Activated CD8-positive, alpha-beta memory T cell treated with anti-CD3 and anti-CD28 coated beads, Interleukin-2, amount 10 ng/mL, durations not matched to agents 7 days and 5 days (primary cell): ENCODE measurements around the gene TTLL8. TPM values are rescaled to one million over a fixed set of nuclear protein-coding genes. Genes with fewer than 3 reads are reported as not detected.

Source experiments
- ATAC-seq: fragments of 150-1000 bp; cut with Tn5 transposase; one replicate; pipeline ENCODE4 v1.10.0; 2021; ENCODE audit warnings: moderate library complexity
- CTCF ChIA-PET: fragments of 350-600 bp; sonication (Branson Sonifier 250); formaldehyde crosslinking; loops from one replicate; lab custom pipeline; 2021; ENCODE audit warnings: antibody characterized with exemption; lab: Charles Lee
- DNase-seq: peaks from one replicate; pipeline ENCODE4 v3.0.0-alpha.2; 2020
- H3K27ac Mint-ChIP-seq: one replicate; pipeline ENCODE4 v1.8.0; 2021; ENCODE audit warnings: mild to moderate bottlenecking, mixed read lengths
- H3K27me3 Mint-ChIP-seq: one replicate; pipeline ENCODE4 v1.8.0; 2021; ENCODE audit warnings: mixed read lengths
- H3K36me3 Mint-ChIP-seq: one replicate; pipeline ENCODE4 v1.8.0; 2021; ENCODE audit warnings: mild to moderate bottlenecking, mixed read lengths
- H3K4me1 Mint-ChIP-seq: one replicate; pipeline ENCODE4 v1.8.0; 2021; ENCODE audit warnings: mixed read lengths
- H3K4me3 Mint-ChIP-seq: one replicate; pipeline ENCODE4 v1.8.0; 2021; ENCODE audit warnings: mild to moderate bottlenecking, moderate library complexity, mixed read lengths
- H3K9me3 Mint-ChIP-seq: one replicate; pipeline ENCODE4 v1.8.0; 2022; ENCODE audit warnings: low read depth, mixed read lengths
- total RNA-seq, 2 experiments: library from RNA; stranded (reverse); gene quantifications; one replicate each; pipeline ENCODE4 v1.2.3, GENCODE V29; 2021

Gene TTLL8
- total RNA-seq, 2 experiments from 2014 or later: not detected

GRCh38 chr22:50048836-50049235, 9.3 kb downstream of the TTLL8 start:
- DNase-seq (no peak), ATAC-seq (no peak)
- CTCF ChIA-PET: no interaction called here
- Mint-ChIP-seq H3K4me3 (no peak overlapping the region), H3K27me3 (peaks cover 19% of the 10 kb centered on the region), H3K27ac (no peak overlapping the region), H3K36me3 (no peaks in the 10 kb centered on the region), H3K9me3 (peaks cover under 1% of the 10 kb centered on the region), H3K4me1 (peaks cover 6% of the 10 kb centered on the region)

DNA sequence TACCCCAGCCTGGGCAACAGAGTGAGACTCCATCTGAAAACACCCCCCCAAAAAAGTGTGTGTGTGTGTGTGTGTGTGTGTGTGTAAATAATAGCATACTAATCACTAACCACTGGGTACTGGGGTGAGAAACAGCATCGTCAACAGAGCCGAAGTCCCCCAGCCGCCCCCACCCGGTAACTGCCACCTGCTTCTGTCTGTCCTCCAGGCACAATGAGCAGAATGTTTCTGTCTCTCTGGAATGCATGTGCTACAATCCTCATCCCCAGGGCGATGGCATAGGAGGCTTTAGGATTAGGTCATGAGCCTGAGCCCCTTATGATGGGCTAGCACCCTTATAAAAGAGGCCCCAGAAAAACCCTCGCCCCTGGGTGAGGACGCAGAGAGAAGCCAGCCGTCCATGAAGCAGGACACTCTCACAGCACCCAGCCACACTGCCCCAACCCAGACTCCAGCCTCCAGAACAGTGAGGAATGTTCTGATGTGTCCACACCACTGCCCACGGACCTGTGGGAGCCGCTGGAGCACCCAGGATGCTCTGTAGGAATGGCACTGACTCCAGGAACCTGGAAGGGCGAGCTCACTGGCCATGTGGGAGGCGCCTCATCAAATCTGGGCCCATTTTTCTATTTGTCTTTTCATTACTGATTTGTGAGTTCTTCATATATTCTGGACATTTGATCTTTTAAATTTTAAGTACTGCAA, 9.9 kb downstream of the TTLL8 start:
- ATAC-seq (no peak), DNase-seq (no peak)
- Mint-ChIP-seq H3K36me3 (no peaks in the 10 kb centered on the region), H3K27ac (no peak overlapping the region), H3K4me1 (peaks cover 6% of the 10 kb centered on the region), H3K9me3 (no peaks in the 10 kb centered on the region), H3K27me3 (peaks cover 25% of the 10 kb centered on the region), H3K4me3 (no peak overlapping the region)
- CTCF ChIA-PET: no interaction called here

DNA sequence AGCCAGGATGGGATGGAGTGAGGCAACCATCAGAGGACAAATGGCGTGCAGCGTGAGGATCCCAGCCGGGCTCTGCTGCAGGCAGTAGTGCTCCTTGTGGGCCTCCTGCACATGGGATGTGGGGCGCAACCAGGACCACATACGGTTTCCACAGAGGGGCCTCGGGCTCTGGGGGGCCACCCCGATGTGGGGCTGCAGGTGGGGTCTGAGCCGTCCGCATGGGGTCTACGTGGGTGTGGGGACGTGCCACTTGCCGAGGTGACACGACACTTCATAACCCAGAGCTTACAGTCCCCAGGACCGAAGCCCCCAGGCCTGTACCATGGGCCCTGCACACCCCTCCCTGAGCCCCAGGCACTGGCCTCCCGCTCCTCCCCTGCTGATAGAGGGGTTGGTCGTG, 10.8 kb downstream of the TTLL8 start:
- no peak for ATAC-seq
- Mint-ChIP-seq H3K4me3 (no peak overlapping the region), H3K9me3 (no peaks in the 10 kb centered on the region), H3K36me3 (no peaks in the 10 kb centered on the region), H3K27me3 (peaks cover 23% of the 10 kb centered on the region), H3K4me1 (peaks cover 6% of the 10 kb centered on the region), H3K27ac (no peak overlapping the region)
- CTCF ChIA-PET: no interaction called here
- no peak for DNase-seq

DNA sequence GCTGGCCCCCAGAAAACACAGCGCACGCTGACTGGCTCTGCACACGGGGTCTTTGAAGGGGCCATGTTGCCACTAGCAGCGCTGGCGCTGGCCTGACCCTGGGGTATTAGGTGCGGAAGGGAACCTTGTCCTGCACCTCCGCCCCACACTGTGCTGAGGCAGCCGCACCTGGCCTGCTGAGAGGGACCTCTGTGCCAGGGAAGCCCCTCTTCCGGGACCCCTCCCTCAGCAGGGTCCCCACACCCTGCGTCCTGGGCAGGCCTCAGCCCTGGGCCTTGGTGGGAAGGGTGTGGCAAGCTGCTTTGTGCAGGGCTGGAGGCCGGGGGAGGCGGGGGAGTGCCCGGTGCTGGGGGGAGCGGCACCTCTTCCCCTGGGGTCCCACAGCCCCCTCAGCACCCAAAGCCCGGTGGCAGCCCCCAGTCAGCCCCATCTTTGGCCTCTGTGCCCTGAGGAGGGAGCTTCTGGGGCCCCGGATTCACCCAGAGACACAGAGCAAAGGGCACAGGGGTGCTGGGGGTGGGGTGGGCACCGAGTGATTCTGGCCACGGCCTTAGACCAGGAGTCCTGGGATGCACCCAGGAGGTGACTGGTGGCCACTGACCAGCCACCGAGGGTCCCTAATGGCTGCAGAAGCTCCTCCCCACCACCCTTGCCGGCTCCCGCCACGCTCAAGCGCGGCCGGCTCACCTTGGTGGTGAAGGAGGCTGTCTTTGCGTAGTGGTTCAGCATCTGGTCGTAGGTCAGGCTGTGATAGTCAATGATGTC, 11.4 kb downstream of the TTLL8 start:
- H3K9me3 Mint-ChIP-seq: no peaks in the 10 kb centered on the region
- no peak for ATAC-seq
- peaks cover 6% of the 10 kb centered on the region for H3K4me1 Mint-ChIP-seq
- peaks cover 21% of the 10 kb centered on the region for H3K27me3 Mint-ChIP-seq
- no peak overlapping the region for H3K27ac Mint-ChIP-seq
- no peak for DNase-seq
- no peaks in the 10 kb centered on the region for H3K36me3 Mint-ChIP-seq
- CTCF ChIA-PET: no interaction called here
- no peak overlapping the region for H3K4me3 Mint-ChIP-seq

DNA sequence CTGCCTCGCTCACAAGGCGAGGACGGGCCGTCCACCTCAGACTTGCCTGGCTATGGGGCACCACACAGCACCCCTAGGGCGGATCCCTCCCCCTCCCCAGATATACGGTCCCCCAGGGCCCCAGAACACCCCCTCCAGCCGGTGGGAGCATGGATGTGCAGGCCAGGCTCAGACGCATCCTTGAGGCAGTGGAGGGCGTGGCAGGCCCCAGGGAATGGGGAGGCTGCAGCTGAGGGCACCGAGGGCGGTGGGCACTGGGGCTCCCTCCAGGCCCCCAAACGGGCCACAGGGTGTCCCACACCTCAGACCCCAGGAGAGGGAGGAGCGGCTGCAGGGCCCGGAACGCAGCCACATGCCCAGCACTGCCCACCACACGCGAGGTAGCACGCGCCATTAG, 12.1 kb downstream of the TTLL8 start:
- Mint-ChIP-seq H3K36me3 (no peaks in the 10 kb centered on the region), H3K9me3 (no peaks in the 10 kb centered on the region), H3K27me3 (peaks cover 20% of the 10 kb centered on the region), H3K4me1 (peaks cover 6% of the 10 kb centered on the region), H3K4me3 (no peak overlapping the region), H3K27ac (no peak overlapping the region)
- no peak for ATAC-seq
- no peak for DNase-seq
- CTCF ChIA-PET: no interaction called here

- ATAC-seq: peak; percentile 30
- no peaks in the 10 kb centered on the region for H3K36me3 Mint-ChIP-seq
- H3K27ac Mint-ChIP-seq: no peak overlapping the region
- peaks cover 20% of the 10 kb centered on the region for H3K27me3 Mint-ChIP-seq
- H3K4me1 Mint-ChIP-seq: peaks cover 6% of the 10 kb centered on the region
- no peak for DNase-seq
- H3K9me3 Mint-ChIP-seq: no peaks in the 10 kb centered on the region
- CTCF ChIA-PET: interaction anchor here (0.6 kb wide), 1 partner anchor 21 kb away, joined by 6 read pairs; no protein-coding TSS in a partner anchor
- no peak overlapping the region for H3K4me3 Mint-ChIP-seq
Measured at GRCh38 chr22:50045211-50046018, 12.7 kb downstream of the TTLL8 start.

DNA sequence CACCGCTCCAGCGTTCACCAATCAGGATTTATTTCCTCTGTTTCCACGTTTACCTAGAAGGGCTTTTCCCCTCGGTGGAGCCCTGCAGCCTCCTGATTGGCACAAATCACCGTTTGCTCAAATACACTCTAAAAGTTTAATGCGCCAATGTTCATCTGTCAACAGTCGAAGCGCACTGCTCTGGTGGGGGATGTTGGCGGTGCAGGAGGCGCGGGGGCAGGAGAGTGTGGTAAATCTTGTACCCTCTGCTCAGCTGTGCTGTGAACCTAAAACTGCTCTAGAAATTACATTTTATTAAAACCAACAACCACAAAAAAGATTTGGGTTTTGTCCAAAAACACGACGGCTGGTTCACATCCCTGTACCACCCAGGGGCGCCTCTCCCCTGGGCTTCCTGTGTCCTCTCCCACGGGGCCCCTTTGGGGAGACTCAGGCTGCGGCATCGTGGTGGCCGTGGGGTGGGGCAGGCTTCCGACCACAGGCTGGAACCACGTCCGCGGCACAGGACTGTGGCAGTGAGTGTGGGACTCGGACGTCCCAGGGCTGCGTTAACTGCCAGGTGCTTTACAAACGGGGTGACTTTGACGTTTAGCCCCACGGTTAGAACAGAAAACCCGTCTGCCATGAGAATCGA, 13.5 kb downstream of the TTLL8 start:
- H3K9me3 Mint-ChIP-seq: no peaks in the 10 kb centered on the region
- CTCF ChIA-PET: interaction anchor here (0.6 to 1.7 kb wide), 2 partner anchors 14 to 20 kb away, joined by 5 to 6 read pairs; no protein-coding TSS in a partner anchor
- no peaks in the 10 kb centered on the region for H3K36me3 Mint-ChIP-seq
- peaks cover 6% of the 10 kb centered on the region for H3K4me1 Mint-ChIP-seq
- ATAC-seq: peak; percentile 20
- H3K27ac Mint-ChIP-seq: no peak overlapping the region
- DNase-seq: no peak
- H3K4me3 Mint-ChIP-seq: no peak overlapping the region
- peaks cover 20% of the 10 kb centered on the region for H3K27me3 Mint-ChIP-seq

- peaks cover 22% of the 10 kb centered on the region for H3K27me3 Mint-ChIP-seq
- H3K27ac Mint-ChIP-seq: no peak overlapping the region
- H3K4me3 Mint-ChIP-seq: no peak overlapping the region
- DNase-seq: no peak
- no peaks in the 10 kb centered on the region for H3K36me3 Mint-ChIP-seq
- no peaks in the 10 kb centered on the region for H3K9me3 Mint-ChIP-seq
- CTCF ChIA-PET: no interaction called here
- ATAC-seq: no peak
- peaks cover 6% of the 10 kb centered on the region for H3K4me1 Mint-ChIP-seq
Measured at GRCh38 chr22:50041361-50042065, 16.6 kb downstream of the TTLL8 start.

DNA sequence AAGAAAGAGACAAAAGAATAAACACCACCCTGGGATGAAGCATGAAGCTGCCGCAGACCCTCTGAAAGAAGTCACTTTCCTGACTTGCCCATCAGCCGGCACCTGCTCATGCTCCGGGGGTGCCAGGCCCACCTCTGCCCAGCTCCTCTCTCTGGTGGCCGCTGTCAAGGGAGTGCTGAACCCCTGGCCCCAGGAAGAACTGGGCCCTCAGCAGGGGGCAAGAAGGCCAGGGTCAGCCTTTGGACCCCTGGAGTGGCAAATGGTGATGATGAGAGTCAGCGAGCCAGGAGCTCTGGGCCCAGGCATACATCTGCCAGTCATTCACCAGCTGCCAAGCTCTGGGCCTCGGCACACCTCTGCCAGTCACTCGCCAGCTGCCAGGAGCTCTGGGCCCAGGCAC, 17.4 kb downstream of the TTLL8 start:
- no peak for ATAC-seq
- CTCF ChIA-PET: no interaction called here
- H3K36me3 Mint-ChIP-seq: no peaks in the 10 kb centered on the region
- peaks cover 6% of the 10 kb centered on the region for H3K4me1 Mint-ChIP-seq
- no peaks in the 10 kb centered on the region for H3K9me3 Mint-ChIP-seq
- no peak for DNase-seq
- H3K27ac Mint-ChIP-seq: no peak overlapping the region
- peaks cover 22% of the 10 kb centered on the region for H3K27me3 Mint-ChIP-seq
- no peak overlapping the region for H3K4me3 Mint-ChIP-seq

DNA sequence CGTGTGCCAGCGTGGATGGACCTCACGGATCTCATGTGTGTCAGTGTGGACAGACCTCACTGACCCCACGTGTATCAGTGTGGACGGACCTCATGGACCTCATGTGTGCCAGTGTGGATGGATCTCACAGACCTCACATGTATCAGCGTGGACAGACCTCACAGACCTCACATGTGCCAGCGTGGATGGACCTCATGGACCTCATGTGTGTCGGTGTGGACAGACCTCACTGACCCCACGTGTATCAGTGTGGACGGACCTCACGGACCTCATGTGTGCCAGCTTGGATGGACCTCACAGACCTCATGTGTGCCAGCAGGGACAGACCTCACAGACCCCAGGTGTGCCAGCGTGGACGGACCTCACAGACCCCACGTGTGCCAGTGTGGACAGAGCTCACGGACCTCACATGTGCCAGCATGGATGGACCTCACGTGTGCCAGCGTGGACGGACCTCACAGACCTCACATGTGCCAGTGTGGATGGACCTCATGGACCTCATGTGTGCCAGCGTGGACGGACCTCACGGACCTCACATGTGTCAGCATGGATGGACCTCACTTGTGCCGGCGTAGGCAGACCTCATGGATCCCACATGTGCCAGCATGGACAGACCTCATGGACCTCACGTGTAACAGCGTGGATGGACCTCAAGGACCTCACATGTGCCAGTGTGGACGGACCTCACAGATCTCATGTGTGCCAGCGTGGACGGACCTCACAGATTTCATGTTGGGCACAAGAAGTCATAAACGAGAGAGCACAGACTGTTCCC, 18.2 kb downstream of the TTLL8 start:
- ATAC-seq (no peak), DNase-seq (no peak)
- no peak overlapping the region for H3K4me3 Mint-ChIP-seq
- no peaks in the 10 kb centered on the region for H3K36me3 Mint-ChIP-seq
- peaks cover 21% of the 10 kb centered on the region for H3K27me3 Mint-ChIP-seq
- CTCF ChIA-PET: no interaction called here
- no peak overlapping the region for H3K27ac Mint-ChIP-seq
- peaks cover 8% of the 10 kb centered on the region for H3K4me1 Mint-ChIP-seq
- H3K9me3 Mint-ChIP-seq: no peaks in the 10 kb centered on the region

DNA sequence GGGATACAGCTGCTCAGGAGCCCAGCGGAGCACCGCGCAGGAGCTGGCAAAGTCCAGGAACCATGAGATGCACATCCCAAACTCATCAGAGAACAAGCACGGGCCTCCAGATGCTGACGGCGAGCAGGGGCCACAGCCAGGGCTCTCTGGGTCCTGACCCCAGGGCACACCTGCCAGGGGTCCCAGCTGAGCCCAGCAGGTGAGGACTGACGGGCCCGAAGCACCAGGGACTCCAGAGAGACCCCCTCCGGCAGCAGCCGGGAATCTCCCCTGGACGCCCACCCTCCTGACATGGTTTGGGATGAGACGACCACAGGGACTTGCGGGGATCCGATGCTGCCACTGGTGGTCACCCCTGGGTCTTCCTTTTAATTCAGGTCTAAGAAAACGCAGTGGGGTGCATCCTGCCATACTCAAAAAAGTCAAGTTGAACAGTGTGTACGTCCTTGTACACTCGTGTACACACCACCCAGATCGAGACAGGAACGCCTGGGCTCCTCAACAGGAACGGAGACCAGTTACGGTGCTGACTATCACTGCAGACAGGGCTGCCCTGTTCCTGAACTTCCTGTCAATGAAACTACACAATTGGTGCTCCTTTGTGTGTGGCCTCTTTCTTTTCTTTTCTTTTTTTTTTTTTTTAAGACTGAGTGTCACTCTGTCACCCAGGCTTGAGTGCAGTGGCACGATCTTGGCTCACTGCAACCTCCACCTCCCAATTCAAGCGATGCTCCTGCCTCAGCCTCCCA, 21.9 kb downstream of the TTLL8 start:
- DNase-seq (no peak), ATAC-seq (no peak)
- Mint-ChIP-seq H3K27me3 (peaks cover 3% of the 10 kb centered on the region), H3K4me1 (peaks cover 10% of the 10 kb centered on the region), H3K36me3 (no peaks in the 10 kb centered on the region), H3K4me3 (no peak overlapping the region), H3K9me3 (no peaks in the 10 kb centered on the region), H3K27ac (no peak overlapping the region)
- CTCF ChIA-PET: no interaction called here
